SK-N-SH treated with all-trans-retinoic acid at 6 μM for 48 hours (cell line): ENCODE measurements around the gene KCNMB2.
"Not testable (repeated sequence)": the region's sequence is repeated elsewhere in the genome, so short reads cannot be mapped to it uniquely, and the experiment has no call there.

Experiments used
- ATAC-seq: fragments of 200-7000 bp; cut with Tn5 transposase; 3 replicates; pipeline ENCODE4 v1.9.1; 2020; ENCODE audit warnings: mild to moderate bottlenecking, moderate library complexity
- ARNTL ChIP-seq: fragments of 450-650 bp; formaldehyde crosslinking; IDR thresholded peaks from 2 replicates; pipeline ENCODE4 v1.5.0; 2020; ENCODE audit warnings: low read depth, mild to moderate bottlenecking, moderate library complexity, borderline replicate concordance
- BACH2 ChIP-seq: fragments of 250-450 bp; sonication (Bioruptor Pico); IDR thresholded peaks from 2 replicates; pipeline ENCODE4 v1.9.0; 2021; ENCODE audit warnings: mild to moderate bottlenecking, borderline replicate concordance
- CSDC2 ChIP-seq: fragments of 250-450 bp; sonication (Bioruptor Pico); IDR thresholded peaks from 2 replicates; pipeline ENCODE4 v1.5.0; 2020; ENCODE audit warnings: mild to moderate bottlenecking, moderate library complexity
- CSRNP3 ChIP-seq: fragments of 250-450 bp; sonication (Bioruptor Pico); IDR thresholded peaks from 2 replicates; pipeline ENCODE4 v1.5.1; 2021; ENCODE audit warnings: mild to moderate bottlenecking, moderate library complexity
- ESRRG ChIP-seq: fragments of 250-450 bp; sonication (Bioruptor Pico); IDR thresholded peaks from 2 replicates; pipeline ENCODE4 v1.6.1; 2021; ENCODE audit warnings: mild to moderate bottlenecking
- GLIS3 ChIP-seq: fragments of 250-450 bp; sonication (Bioruptor Pico); IDR thresholded peaks from 2 replicates; pipeline ENCODE4 v1.5.0; 2020; ENCODE audit warnings: mild to moderate bottlenecking, moderate library complexity
- ISL1 ChIP-seq: fragments of 250-450 bp; sonication (Bioruptor Pico); IDR thresholded peaks from 2 replicates; pipeline ENCODE4 v2.1.2; 2022; ENCODE audit warnings: mild to moderate bottlenecking, moderate library complexity
- OSR1 ChIP-seq: fragments of 250-450 bp; sonication (Bioruptor Pico); IDR thresholded peaks from 2 replicates; pipeline ENCODE4 v1.8.0; 2022; ENCODE audit warnings: moderate library complexity, mild to moderate bottlenecking, inconsistent platforms
- PATZ1 ChIP-seq: fragments of 250-450 bp; sonication (Bioruptor Pico); IDR thresholded peaks from 2 replicates; pipeline ENCODE4 v1.8.0; 2020; ENCODE audit warnings: mild to moderate bottlenecking, moderate library complexity, borderline replicate concordance
- POU6F1 ChIP-seq: fragments of 250-450 bp; sonication (Bioruptor Pico); IDR thresholded peaks from 2 replicates; pipeline ENCODE4 v1.8.0; 2021; ENCODE audit warnings: low read depth, mild to moderate bottlenecking, moderate library complexity, borderline replicate concordance
- PPARA ChIP-seq: fragments of 250-450 bp; sonication (Bioruptor Pico); IDR thresholded peaks from 2 replicates; pipeline ENCODE4 v1.5.0; 2020; ENCODE audit warnings: mild to moderate bottlenecking, borderline replicate concordance
- SNAI2 ChIP-seq: fragments of 250-450 bp; sonication (Bioruptor Pico); IDR thresholded peaks from 2 replicates; pipeline ENCODE4 v1.5.0; 2020; ENCODE audit warnings: mild to moderate bottlenecking, moderate library complexity
- TCF4 ChIP-seq: fragments of 250-450 bp; sonication (Bioruptor Pico); IDR thresholded peaks from 2 replicates; pipeline ENCODE4 v1.8.0; 2021; ENCODE audit warnings: mild to moderate bottlenecking, moderate library complexity, borderline replicate concordance
- TOX ChIP-seq: fragments of 250-450 bp; sonication (Bioruptor Pico); IDR thresholded peaks from 2 replicates; pipeline ENCODE4 v1.8.0; 2021; ENCODE audit warnings: mild to moderate bottlenecking, moderate library complexity, borderline replicate concordance
- TSHZ2 ChIP-seq: fragments of 250-450 bp; sonication (Bioruptor Pico); IDR thresholded peaks from 2 replicates; pipeline ENCODE4 v1.5.0; 2020; ENCODE audit warnings: mild to moderate bottlenecking, moderate library complexity
- ZC3H10 ChIP-seq: fragments of 250-450 bp; sonication (Bioruptor Pico); IDR thresholded peaks from 2 replicates; pipeline ENCODE4 v1.5.1; 2021; ENCODE audit warnings: mild to moderate bottlenecking, moderate library complexity
- ZFP3 ChIP-seq: fragments of 250-450 bp; sonication (Bioruptor Pico); IDR thresholded peaks from 2 replicates; pipeline ENCODE4 v1.5.0; 2020; ENCODE audit warnings: mild to moderate bottlenecking, moderate library complexity
- ZFP30 ChIP-seq: fragments of 450-650 bp; formaldehyde crosslinking; IDR thresholded peaks from 2 replicates; pipeline ENCODE4 v1.5.0; 2022; ENCODE audit warnings: mild to moderate bottlenecking, moderate library complexity
- ZNF565 ChIP-seq: fragments of 450-650 bp; formaldehyde crosslinking; conservative IDR thresholded peaks from 2 replicates; pipeline ENCODE4 v1.5.0; 2020; ENCODE audit warnings: low read depth, mild to moderate bottlenecking, moderate library complexity
- ZNF70 ChIP-seq: fragments of 450-650 bp; formaldehyde crosslinking; IDR thresholded peaks from 2 replicates; pipeline ENCODE4 v1.5.0; 2020; ENCODE audit warnings: mild to moderate bottlenecking, moderate library complexity
- ZNF8 ChIP-seq: fragments of 450-650 bp; formaldehyde crosslinking; IDR thresholded peaks from 2 replicates; pipeline ENCODE4 v1.5.0; 2020; ENCODE audit warnings: mild to moderate bottlenecking, moderate library complexity

The KCNMB2 gene

GRCh38 chr3:178514401-178514800, 21.8 kb upstream of the KCNMB2 start:
- ATAC-seq: no peak
- no peak for TF ChIP-seq BACH2 (CRISPR knock-in tag)

GRCh38 chr3:178515076-178515744, 21.0 kb upstream of the KCNMB2 start:
- not testable (repeated sequence) for ATAC-seq

GRCh38 chr3:178517665-178518334, 18.4 kb upstream of the KCNMB2 start:
- no peak for TF ChIP-seq OSR1 (CRISPR knock-in tag)
- no peak for TF ChIP-seq ESRRG (CRISPR knock-in tag)
- TF ChIP-seq TSHZ2: no peak
- TF ChIP-seq PATZ1: no peak
- no peak for TF ChIP-seq SNAI2 (CRISPR knock-in tag)
- no peak for TF ChIP-seq ZC3H10 (CRISPR knock-in tag)
- TF ChIP-seq ZFP30 (CRISPR knock-in tag): no peak
- TF ChIP-seq ZNF565 (CRISPR knock-in tag): no peak
- no peak for TF ChIP-seq CSDC2 (CRISPR knock-in tag)
- no peak for TF ChIP-seq PPARA (CRISPR knock-in tag)
- TF ChIP-seq ZNF70 (CRISPR knock-in tag): no peak
- no peak for TF ChIP-seq POU6F1 (CRISPR knock-in tag)
- no peak for TF ChIP-seq BACH2 (CRISPR knock-in tag)
- TF ChIP-seq ZNF8: no peak
- TF ChIP-seq TCF4 (CRISPR knock-in tag): no peak
- no peak for TF ChIP-seq GLIS3 (CRISPR knock-in tag)
- ATAC-seq: no peak

- no peak for TF ChIP-seq TOX (CRISPR knock-in tag)
- TF ChIP-seq ISL1 (CRISPR knock-in tag): no peak
- no peak for TF ChIP-seq ZNF565 (CRISPR knock-in tag)
- ATAC-seq: no peak; the same call in 2 of the 3 replicates
Measured at GRCh38 chr3:178518660-178519396, 17.4 kb upstream of the KCNMB2 start.

GRCh38 chr3:178519701-178520100, 16.5 kb upstream of the KCNMB2 start:
- ATAC-seq: no peak
- TF ChIP-seq TOX (CRISPR knock-in tag): no peak
- TF ChIP-seq CSDC2 (CRISPR knock-in tag): no peak
- no peak for TF ChIP-seq PATZ1
- no peak for TF ChIP-seq ZNF8
- no peak for TF ChIP-seq ARNTL (CRISPR knock-in tag)
- no peak for TF ChIP-seq ZNF565 (CRISPR knock-in tag)
- no peak for TF ChIP-seq TCF4 (CRISPR knock-in tag)
- TF ChIP-seq ZFP3: no peak
- TF ChIP-seq GLIS3 (CRISPR knock-in tag): no peak
- no peak for TF ChIP-seq PPARA (CRISPR knock-in tag)
- TF ChIP-seq CSRNP3 (CRISPR knock-in tag): no peak
- no peak for TF ChIP-seq ZC3H10 (CRISPR knock-in tag)
- no peak for TF ChIP-seq ZFP30 (CRISPR knock-in tag)
